WTC11 (cell line): ENCODE data around the gene OR8B2. TPM values are rescaled to one million over a fixed set of nuclear protein-coding genes. Genes with fewer than 3 reads are reported as not detected.

Experiments
- ATAC-seq: fragments of 200-7000 bp; cut with Tn5 transposase; 2 replicates; pipeline ENCODE4 v1.10.0; 2021; ENCODE audit warnings: mild to moderate bottlenecking, moderate library complexity
- CTCF ChIA-PET: fragments of 300-600 bp; sonication (Branson Sonifier 250); formaldehyde crosslinking; loops from one replicate; lab custom pipeline; 2021; ENCODE audit warnings: antibody characterized with exemption; lab: Charles Lee
- POLR2A ChIA-PET: fragments of 350-600 bp; sonication (Branson Sonifier 250); formaldehyde crosslinking; loops from one replicate; lab custom pipeline; 2021; ENCODE audit warnings: antibody characterized with exemption; lab: Charles Lee
- DNase-seq: peaks from one replicate; pipeline ENCODE4 v3.0.0; 2021; ENCODE audit warnings: low spot score
- H3K27ac Mint-ChIP-seq: 2 replicates; pipeline ENCODE4 v1.8.0; 2021; ENCODE audit warnings: mixed read lengths
- H3K27me3 Mint-ChIP-seq: 2 replicates; pipeline ENCODE4 v1.8.0; 2021; ENCODE audit warnings: low read depth, mild to moderate bottlenecking, moderate library complexity, mixed read lengths
- H3K36me3 Mint-ChIP-seq: 2 replicates; pipeline ENCODE4 v1.8.0; 2021; ENCODE audit warnings: mixed read lengths
- H3K4me1 Mint-ChIP-seq: 2 replicates; pipeline ENCODE4 v1.8.0; 2022; ENCODE audit warnings: mixed read lengths
- H3K4me3 Mint-ChIP-seq: 2 replicates; pipeline ENCODE4 v1.8.0; 2021; ENCODE audit warnings: mild to moderate bottlenecking, moderate library complexity, mixed read lengths
- H3K9me3 Mint-ChIP-seq: 2 replicates; pipeline ENCODE4 v1.8.0; 2021; ENCODE audit warnings: mixed read lengths
- CDX4 ChIP-seq: fragments of 250-450 bp; sonication (Bioruptor Pico); IDR thresholded peaks from 2 replicates; pipeline ENCODE4 v1.9.0; 2021; ENCODE audit warnings: moderate library complexity, mild to moderate bottlenecking, inconsistent platforms, borderline replicate concordance
- CREB1 ChIP-seq: sonication (generic); formaldehyde crosslinking; IDR thresholded peaks from 2 replicates; pipeline ENCODE4 v1.8.0; 2023; ENCODE audit warnings: mild to moderate bottlenecking, missing genetic modification reagents
- GRHL2 ChIP-seq: fragments of 250-450 bp; sonication (Bioruptor Pico); IDR thresholded peaks from 2 replicates; pipeline ENCODE4 v1.8.0; 2022; ENCODE audit warnings: mild to moderate bottlenecking, moderate library complexity; ENCODE audit not compliant: insufficient replicate concordance, severe bottlenecking
- HMGXB4 ChIP-seq: sonication (generic); formaldehyde crosslinking; IDR thresholded peaks from 2 replicates; pipeline ENCODE4 v1.8.1; 2023; ENCODE audit warnings: mild to moderate bottlenecking, moderate library complexity, missing genetic modification reagents
- MAX ChIP-seq: sonication (generic); formaldehyde crosslinking; IDR thresholded peaks from 2 replicates; pipeline ENCODE4 v1.8.0; 2022; ENCODE audit warnings: mild to moderate bottlenecking, missing genetic modification reagents
- NR2C2 ChIP-seq: sonication (generic); formaldehyde crosslinking; IDR thresholded peaks from 2 replicates; pipeline ENCODE4 v1.8.0; 2022; ENCODE audit warnings: mild to moderate bottlenecking, missing genetic modification reagents
- OVOL2 ChIP-seq: fragments of 250-450 bp; sonication (Bioruptor Pico); IDR thresholded peaks from 2 replicates; pipeline ENCODE4 v1.9.0; 2021; ENCODE audit warnings: mild to moderate bottlenecking, borderline replicate concordance
- TEAD4 ChIP-seq: sonication (generic); formaldehyde crosslinking; IDR thresholded peaks from 2 replicates; pipeline ENCODE4 v1.8.0; 2022; ENCODE audit warnings: mild to moderate bottlenecking, missing genetic modification reagents
- TP53 ChIP-seq: sonication (generic); formaldehyde crosslinking; IDR thresholded peaks from 2 replicates; pipeline ENCODE4 v1.8.1; 2023; ENCODE audit warnings: mild to moderate bottlenecking, missing genetic modification reagents
- USF2 ChIP-seq: sonication (generic); formaldehyde crosslinking; IDR thresholded peaks from 2 replicates; pipeline ENCODE4 v1.8.1; 2023; ENCODE audit warnings: mild to moderate bottlenecking, missing genetic modification reagents, moderate library complexity
- ZBTB43 ChIP-seq: sonication (generic); formaldehyde crosslinking; IDR thresholded peaks from 2 replicates; pipeline ENCODE4 v1.8.1; 2023; ENCODE audit warnings: mild to moderate bottlenecking, missing genetic modification reagents
- ZNF396 ChIP-seq: fragments of 250-450 bp; sonication (Bioruptor Pico); IDR thresholded peaks from 2 replicates; pipeline ENCODE4 v1.8.0; 2021; ENCODE audit warnings: mild to moderate bottlenecking, moderate library complexity, borderline replicate concordance
- ZNF512 ChIP-seq: sonication (generic); formaldehyde crosslinking; IDR thresholded peaks from 2 replicates; pipeline ENCODE4 v1.8.1; 2022; ENCODE audit warnings: missing genetic modification reagents, borderline replicate concordance
- ZNF671 ChIP-seq: fragments of 250-450 bp; sonication (Bioruptor Pico); IDR thresholded peaks from 2 replicates; pipeline ENCODE4 v1.8.0; 2021; ENCODE audit warnings: mild to moderate bottlenecking
- total RNA-seq: library from RNA; stranded (reverse); gene quantifications from 3 replicates; pipeline ENCODE4 v1.2.3, GENCODE V29; 2021

OR8B2 gene
- total RNA-seq, 1 experiment from 2014 or later = not detected

- Mint-ChIP-seq H3K27me3 (no peaks in the 10 kb centered on the region), H3K4me3 (no peak overlapping the region), H3K36me3 (0 out of 2 replicates have a peak, but pooled peaks cover 3% of the 10 kb centered on the region), H3K4me1 (no peaks in the 10 kb centered on the region), H3K27ac (no peak overlapping the region), H3K9me3 (peaks cover 7% of the 10 kb centered on the region)
- DNase-seq (no peak), ATAC-seq (no peak)
- ChIA-PET POLR2A (no interaction called here), CTCF (no interaction called here)
- no peak for TF ChIP-seq HMGXB4 (CRISPR knock-in tag)
- TF ChIP-seq GRHL2 (CRISPR knock-in tag) = no peak
- TF ChIP-seq NR2C2 (CRISPR knock-in tag) = no peak
- TF ChIP-seq ZNF396 (CRISPR knock-in tag) = no peak
- no peak for TF ChIP-seq TEAD4 (CRISPR knock-in tag)
- TF ChIP-seq USF2 = no peak
- TF ChIP-seq TP53 (CRISPR knock-in tag) = no peak
Measured at GRCh38 chr11:124376280-124376679, 8.0 kb downstream of the OR8B2 start.

GRCh38 chr11:124359566-124359965 lies 24.7 kb downstream of the OR8B2 start:
- TF ChIP-seq MAX (no peak), ZBTB43 (CRISPR knock-in tag) (no peak), ZNF671 (CRISPR knock-in tag) (no peak)
- CTCF ChIA-PET = no interaction called here
- ATAC-seq (no peak), DNase-seq (no peak)
- no peak overlapping the region for H3K4me3 Mint-ChIP-seq
- peaks cover 3% of the 10 kb centered on the region; the same call in 1 of the 2 replicates for H3K27me3 Mint-ChIP-seq
- POLR2A ChIA-PET = no interaction called here
- H3K27ac Mint-ChIP-seq = no peak overlapping the region
- no peaks in the 10 kb centered on the region for H3K4me1 Mint-ChIP-seq
- H3K9me3 Mint-ChIP-seq = no peaks in the 10 kb centered on the region
- no peaks in the 10 kb centered on the region for H3K36me3 Mint-ChIP-seq

- no peak for DNase-seq
- peaks cover 35% of the 10 kb centered on the region for H3K9me3 Mint-ChIP-seq
- CTCF ChIA-PET = no interaction called here
Measured at GRCh38 chr11:124346311-124346955, 37.9 kb downstream of the OR8B2 start.

More at GRCh38 chr11:124346311-124346955, 37.9 kb downstream of the OR8B2 start:
- H3K27me3 Mint-ChIP-seq = no peaks in the 10 kb centered on the region; the same call in 1 of the 2 replicates
- no peak overlapping the region for H3K4me3 Mint-ChIP-seq
- no peak for ATAC-seq
- no peaks in the 10 kb centered on the region for H3K4me1 Mint-ChIP-seq
- H3K27ac Mint-ChIP-seq = no peak overlapping the region
- H3K36me3 Mint-ChIP-seq = no peaks in the 10 kb centered on the region
- POLR2A ChIA-PET = interaction anchor here (0.6 kb wide), 1 partner anchor 13 kb away, joined by 4 read pairs; no protein-coding TSS in a partner anchor
- TF ChIP-seq ZNF671 (CRISPR knock-in tag) = no peak
- TF ChIP-seq CDX4 (CRISPR knock-in tag) = no peak
- no peak for TF ChIP-seq GRHL2 (CRISPR knock-in tag)
- no peak for TF ChIP-seq OVOL2 (CRISPR knock-in tag)
- no peak for TF ChIP-seq MAX
- TF ChIP-seq ZNF512 (CRISPR knock-in tag) = no peak
- TF ChIP-seq CREB1 (CRISPR knock-in tag) = no peak
